Measurements from ENCODE around the gene ZNF318. TPM values are rescaled to one million over a fixed set of nuclear protein-coding genes. Genes with fewer than 3 reads are reported as not detected.

Gene ZNF318
- total RNA-seq, 1 donor from 2014 or later = 18.3 TPM

DNA sequence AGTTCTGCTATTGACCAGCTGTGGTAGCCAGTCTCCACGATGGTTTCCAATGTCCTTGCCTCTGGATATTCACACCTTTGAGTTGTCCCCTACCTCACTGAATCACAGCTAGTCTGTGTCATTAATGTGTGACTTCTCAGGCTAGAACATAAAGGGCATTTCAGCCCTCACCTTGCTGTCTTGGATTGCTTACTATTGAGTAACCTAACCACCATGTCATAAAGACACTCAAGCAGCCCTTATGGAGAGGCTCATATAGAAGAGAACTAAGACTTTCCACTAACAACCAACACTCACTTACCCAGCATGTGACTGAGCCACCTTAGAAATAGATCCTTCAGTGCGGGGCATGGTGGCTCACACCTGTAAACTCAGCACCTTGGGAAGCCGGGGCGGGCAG is 38.8 kb upstream of the ZNF318 start:
- H3K4me3 ChIP-seq = no peak overlapping the region
- no peak for ATAC-seq
- no peaks in the 10 kb centered on the region for H3K9me3 ChIP-seq
- H3K27me3 ChIP-seq (ENCODE audit: low read depth) = peaks cover 3% of the 10 kb centered on the region
- no peak for DNase-seq
- H3K27ac ChIP-seq = no peak overlapping the region
- no peaks in the 10 kb centered on the region for H3K4me1 ChIP-seq
- H3K36me3 ChIP-seq = no peaks in the 10 kb centered on the region
- intact Hi-C loops (cut with DNase I) = no loop called here
- TF ChIP-seq, protein P1, sequence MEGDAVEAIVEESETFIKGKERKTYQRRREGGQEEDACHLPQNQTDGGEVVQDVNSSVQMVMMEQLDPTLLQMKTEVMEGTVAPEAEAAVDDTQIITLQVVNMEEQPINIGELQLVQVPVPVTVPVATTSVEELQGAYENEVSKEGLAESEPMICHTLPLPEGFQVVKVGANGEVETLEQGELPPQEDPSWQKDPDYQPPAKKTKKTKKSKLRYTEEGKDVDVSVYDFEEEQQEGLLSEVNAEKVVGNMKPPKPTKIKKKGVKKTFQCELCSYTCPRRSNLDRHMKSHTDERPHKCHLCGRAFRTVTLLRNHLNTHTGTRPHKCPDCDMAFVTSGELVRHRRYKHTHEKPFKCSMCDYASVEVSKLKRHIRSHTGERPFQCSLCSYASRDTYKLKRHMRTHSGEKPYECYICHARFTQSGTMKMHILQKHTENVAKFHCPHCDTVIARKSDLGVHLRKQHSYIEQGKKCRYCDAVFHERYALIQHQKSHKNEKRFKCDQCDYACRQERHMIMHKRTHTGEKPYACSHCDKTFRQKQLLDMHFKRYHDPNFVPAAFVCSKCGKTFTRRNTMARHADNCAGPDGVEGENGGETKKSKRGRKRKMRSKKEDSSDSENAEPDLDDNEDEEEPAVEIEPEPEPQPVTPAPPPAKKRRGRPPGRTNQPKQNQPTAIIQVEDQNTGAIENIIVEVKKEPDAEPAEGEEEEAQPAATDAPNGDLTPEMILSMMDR (IDR thresholded peaks at IDR 0.05) = no peak

DNA sequence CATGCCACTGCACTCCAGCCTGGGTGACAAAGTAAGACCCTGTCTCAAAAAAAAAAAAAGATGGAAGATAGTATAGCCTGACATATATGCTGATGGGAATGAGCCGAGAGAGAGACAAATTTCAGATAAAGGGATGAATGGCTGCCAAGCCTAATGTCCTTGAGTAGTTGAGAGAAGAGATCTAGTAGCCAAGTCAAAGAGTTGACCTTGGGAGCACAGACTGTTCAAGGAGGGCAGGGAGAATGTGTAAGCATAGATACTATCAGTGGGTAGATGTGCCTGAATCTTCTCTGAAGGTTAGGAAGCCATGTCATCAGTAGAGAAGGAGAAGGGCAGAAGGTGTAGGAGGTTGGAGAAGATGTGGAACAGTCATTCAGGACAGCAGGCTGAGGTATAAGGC is 37.8 kb upstream of the ZNF318 start:
- Histone ChIP-seq H3K4me3 (no peak overlapping the region), H3K36me3 (no peaks in the 10 kb centered on the region), H3K4me1 (no peaks in the 10 kb centered on the region), H3K9me3 (no peaks in the 10 kb centered on the region), H3K27me3 (ENCODE audit: low read depth) (peaks cover 3% of the 10 kb centered on the region), H3K27ac (no peak overlapping the region)
- no peak for ATAC-seq
- TF ChIP-seq, protein P1 (IDR thresholded peaks at IDR 0.05) = no peak
- intact Hi-C loops (cut with DNase I) = no loop called here
- no peak for DNase-seq

DNA sequence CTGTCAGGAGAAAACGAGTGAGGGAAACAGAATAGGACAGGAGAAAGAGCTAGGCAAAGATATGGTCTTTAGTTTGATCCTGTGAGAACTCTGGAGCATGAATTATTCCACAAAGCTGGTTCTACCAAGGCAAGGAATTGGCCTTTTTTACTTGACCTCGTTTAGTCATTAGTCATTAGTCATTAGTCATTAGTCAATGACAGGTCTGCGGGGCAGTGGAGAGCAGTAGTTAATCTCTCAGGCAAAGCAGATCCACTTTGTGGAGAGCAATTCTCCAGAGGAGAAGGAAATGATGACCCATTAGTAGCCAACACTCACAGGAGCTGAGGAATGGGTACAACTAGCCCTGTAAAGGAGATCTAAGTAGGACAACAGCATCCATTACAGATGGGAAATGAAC is 35.9 kb upstream of the ZNF318 start:
- H3K27me3 ChIP-seq (ENCODE audit: low read depth) = peaks cover 3% of the 10 kb centered on the region
- TF ChIP-seq, protein P1 (IDR thresholded peaks at IDR 0.05) = no peak
- intact Hi-C loops (cut with DNase I) = no loop called here
- H3K27ac ChIP-seq = no peak overlapping the region
- H3K4me1 ChIP-seq = no peaks in the 10 kb centered on the region
- no peak overlapping the region for H3K4me3 ChIP-seq
- ATAC-seq (no peak), DNase-seq (no peak)
- H3K9me3 ChIP-seq = no peaks in the 10 kb centered on the region
- no peaks in the 10 kb centered on the region for H3K36me3 ChIP-seq

DNA sequence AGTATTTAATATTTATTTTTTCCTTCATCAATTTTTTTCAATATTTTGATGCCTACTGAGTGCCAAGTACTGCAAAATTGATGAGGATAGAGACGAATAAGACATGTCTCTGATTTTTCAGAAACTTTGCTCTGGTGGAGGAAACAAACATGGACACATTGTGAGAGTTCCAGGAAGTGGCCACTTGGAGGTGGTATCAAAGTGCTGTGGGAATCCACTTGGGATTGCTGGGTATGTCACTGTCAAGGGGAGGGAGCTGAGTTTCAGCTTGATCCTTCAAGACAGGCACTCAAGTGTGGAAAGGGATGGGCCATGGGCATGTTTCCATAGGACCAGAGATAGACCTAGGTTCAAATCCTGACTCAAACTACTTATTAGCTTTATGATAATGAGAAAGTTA is 33.4 kb upstream of the ZNF318 start:
- Histone ChIP-seq H3K4me1 (peaks cover 4% of the 10 kb centered on the region), H3K27me3 (ENCODE audit: low read depth) (peaks cover 2% of the 10 kb centered on the region), H3K9me3 (no peaks in the 10 kb centered on the region), H3K27ac (no peak overlapping the region), H3K36me3 (no peaks in the 10 kb centered on the region), H3K4me3 (no peak overlapping the region)
- DNase-seq (no peak), ATAC-seq (no peak)
- intact Hi-C loops (cut with DNase I) = no loop called here
- TF ChIP-seq, protein P1 (IDR thresholded peaks at IDR 0.05) = no peak

DNA sequence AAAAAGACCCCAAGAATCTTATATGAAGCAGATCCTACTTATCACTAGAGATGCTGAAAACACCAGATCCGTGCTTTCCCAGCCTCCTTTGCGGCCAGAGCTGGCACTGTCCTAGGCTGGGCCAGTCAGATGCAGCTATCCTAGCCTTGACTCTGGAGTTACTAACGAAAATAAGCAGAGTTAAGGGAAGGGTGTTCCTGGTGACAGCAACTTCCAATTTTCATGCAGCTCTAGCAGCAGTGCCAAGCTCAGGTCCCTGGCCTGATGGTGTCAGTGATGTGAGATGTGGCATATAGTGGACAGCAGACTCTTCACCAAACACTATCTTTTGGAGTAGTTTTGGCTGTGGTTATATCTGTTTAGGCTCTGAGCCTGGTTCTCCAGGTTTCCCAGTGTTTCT is 32.3 kb upstream of the ZNF318 start:
- TF ChIP-seq, protein P1 (IDR thresholded peaks at IDR 0.05) = no peak
- H3K27me3 ChIP-seq (ENCODE audit: low read depth) = no peaks in the 10 kb centered on the region
- DNase-seq (no peak), ATAC-seq (no peak)
- H3K4me3 ChIP-seq = no peak overlapping the region
- H3K9me3 ChIP-seq = no peaks in the 10 kb centered on the region
- H3K4me1 ChIP-seq = peaks cover 4% of the 10 kb centered on the region
- no peak overlapping the region for H3K27ac ChIP-seq
- intact Hi-C loops (cut with DNase I) = no loop called here
- H3K36me3 ChIP-seq = no peaks in the 10 kb centered on the region

DNA sequence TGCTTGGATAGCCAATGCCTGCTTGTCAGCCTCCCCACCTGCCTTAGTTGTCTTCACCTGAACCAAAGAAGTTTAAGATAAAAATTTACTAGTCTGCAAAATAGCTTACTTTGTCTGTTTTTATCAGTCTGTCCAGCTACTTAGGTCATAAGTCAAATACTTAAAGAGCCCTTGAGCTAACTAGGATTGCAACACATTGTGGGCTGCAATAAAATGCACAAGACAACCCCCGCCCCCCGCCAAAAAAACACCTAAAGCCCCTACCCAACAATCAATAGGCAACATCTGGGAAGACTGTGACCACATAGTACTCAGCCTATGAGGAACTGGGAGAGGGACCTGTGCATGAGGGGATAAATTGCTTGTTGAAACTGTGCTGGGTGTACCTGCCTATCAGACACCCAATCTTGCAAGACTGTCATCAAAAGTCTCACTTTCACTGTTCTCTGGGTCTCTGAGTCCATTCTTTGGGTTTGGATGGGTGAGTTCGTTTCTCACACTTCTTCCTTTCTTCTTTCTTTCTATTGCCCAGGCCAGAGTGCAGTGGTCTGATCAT is 30.6 kb upstream of the ZNF318 start:
- Histone ChIP-seq H3K27me3 (ENCODE audit: low read depth) (no peaks in the 10 kb centered on the region), H3K27ac (no peak overlapping the region), H3K4me1 (peaks cover 4% of the 10 kb centered on the region), H3K4me3 (no peak overlapping the region), H3K36me3 (no peaks in the 10 kb centered on the region), H3K9me3 (no peaks in the 10 kb centered on the region)
- ATAC-seq (no peak), DNase-seq (no peak)
- TF ChIP-seq, protein P1 (IDR thresholded peaks at IDR 0.05) = no peak
- intact Hi-C loops (cut with DNase I) = no loop called here
